LNCAP (cell line): ENCODE measurements around the gene MYOD1.

Experiments
- CTCF ChIP-seq: fragments of 450-650 bp; IDR thresholded peaks from 2 replicates; pipeline ENCODE4 v1.5.1; 2017; ENCODE audit warnings: mild to moderate bottlenecking

MYOD1 gene

GRCh38 chr11:17711836-17712235, 7.5 kb upstream of the MYOD1 start:
- TF ChIP-seq CTCF: no peak

- TF ChIP-seq CTCF: no peak
These were observed 5.5 kb upstream of the MYOD1 start for GRCh38 chr11:17713851-17714250.

- no peak for TF ChIP-seq CTCF
These were observed 5.0 kb upstream of the MYOD1 start for GRCh38 chr11:17714356-17714854.

- no peak for TF ChIP-seq CTCF
These were observed 4.5 kb upstream of the MYOD1 start for GRCh38 chr11:17714870-17715269.

GRCh38 chr11:17716807-17717206, 2.6 kb upstream of the MYOD1 start:
- no peak for TF ChIP-seq CTCF

- TF ChIP-seq CTCF: no peak
These were observed 1.4 kb upstream of the MYOD1 start for GRCh38 chr11:17718015-17718414.

GRCh38 chr11:17718510-17718962, 835 bp upstream of the MYOD1 start:
- no peak for TF ChIP-seq CTCF
